T-helper 2 cell treated with Interferon-gamma antibody and Interleukin-4, amounts not matched to agents 100 ng/mL and 5 ng/mL, for 36 hours (primary cell): ENCODE data around the gene FGFR1OP2. TPM values are rescaled to one million over a fixed set of nuclear protein-coding genes. Genes with fewer than 3 reads are reported as not detected.
"Not testable (repeated sequence)": the region's sequence is repeated elsewhere in the genome, so short reads cannot be mapped to it uniquely, and the experiment has no call there.

Source experiments
- intact Hi-C: fragments of 100-400 bp; cut with micrococcal nuclease; formaldehyde crosslinking; loops from one replicate; pipeline ENCODE4 v1.15.1; 2023
- total RNA-seq: library from RNA; stranded (reverse); gene quantifications from 2 replicates; pipeline ENCODE4 v1.2.3, GENCODE V29; 2022

Gene FGFR1OP2
- total RNA-seq, 1 donor from 2014 or later = 71.8 TPM

DNA sequence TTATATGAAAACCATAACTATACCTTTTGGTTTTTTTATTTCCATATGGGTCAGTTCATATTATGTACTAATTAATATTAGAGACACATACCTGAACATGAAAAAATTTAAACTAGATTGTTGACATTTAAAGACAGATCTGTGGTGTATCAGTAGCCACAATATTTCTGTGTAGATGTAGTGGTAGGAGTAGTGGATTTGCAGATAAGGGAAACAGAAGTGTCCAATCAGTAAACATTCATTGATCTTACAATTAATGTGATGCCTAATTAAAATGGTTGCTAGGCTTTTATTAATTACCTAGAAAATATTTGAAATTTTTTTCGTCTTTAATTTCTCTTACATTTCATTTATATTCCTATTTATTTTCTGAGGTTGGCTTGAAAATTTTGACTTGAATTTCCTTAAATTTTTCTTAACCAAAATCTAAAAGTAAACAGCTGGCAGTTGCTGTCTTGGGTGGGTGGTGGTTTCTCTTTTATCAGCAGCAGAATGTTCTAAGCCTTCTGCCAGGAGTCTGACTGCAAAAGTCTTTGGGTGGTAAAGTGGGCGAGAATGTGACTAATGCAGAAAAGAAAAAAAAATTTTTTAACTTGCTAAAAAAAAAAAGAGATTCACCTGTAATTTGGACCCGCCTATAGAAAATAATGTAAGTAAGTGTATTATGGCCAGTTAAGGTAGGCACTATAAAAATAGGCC is 2.4 kb downstream of the FGFR1OP2 start:
- intact Hi-C loops = no loop called here

DNA sequence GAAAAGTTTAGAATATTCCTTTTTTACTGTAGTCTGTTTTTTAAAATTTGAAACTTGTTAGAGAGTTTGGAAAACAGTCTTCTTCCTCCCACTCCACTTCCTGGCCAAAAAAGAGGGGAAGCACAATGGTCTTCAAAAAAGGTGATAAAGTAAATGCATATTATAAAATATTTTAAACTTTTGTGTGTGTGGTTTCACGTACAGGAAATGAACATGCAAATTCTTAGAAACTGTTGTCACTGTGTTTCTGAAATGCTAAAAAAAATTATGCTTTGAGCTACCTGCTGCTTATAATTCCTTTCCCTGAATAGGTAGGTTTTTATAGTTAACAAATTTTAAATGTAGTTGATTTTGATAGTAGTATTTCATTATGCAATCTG is 2.9 kb downstream of the FGFR1OP2 start:
- intact Hi-C loops = no loop called here

DNA sequence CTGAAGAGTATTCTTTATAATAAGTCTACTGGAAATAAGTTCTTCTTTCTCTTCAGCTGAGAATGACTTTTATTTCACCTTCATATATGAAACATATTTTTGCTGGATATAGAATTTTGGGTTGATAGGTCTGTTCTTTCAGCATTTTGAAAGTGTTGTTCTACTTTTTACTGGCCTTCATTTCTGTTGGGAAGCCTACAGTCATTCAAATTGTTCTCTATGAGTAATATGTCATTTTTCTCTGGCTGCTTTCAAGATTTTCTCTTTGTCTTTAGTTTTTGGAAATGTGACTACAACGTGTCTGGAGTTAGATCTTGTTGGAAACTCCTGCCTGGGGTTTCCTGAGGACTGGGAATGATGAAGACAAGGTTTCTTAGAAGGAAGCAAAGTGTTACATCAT is 10.0 kb downstream of the FGFR1OP2 start:
- intact Hi-C loops = no loop called here

DNA sequence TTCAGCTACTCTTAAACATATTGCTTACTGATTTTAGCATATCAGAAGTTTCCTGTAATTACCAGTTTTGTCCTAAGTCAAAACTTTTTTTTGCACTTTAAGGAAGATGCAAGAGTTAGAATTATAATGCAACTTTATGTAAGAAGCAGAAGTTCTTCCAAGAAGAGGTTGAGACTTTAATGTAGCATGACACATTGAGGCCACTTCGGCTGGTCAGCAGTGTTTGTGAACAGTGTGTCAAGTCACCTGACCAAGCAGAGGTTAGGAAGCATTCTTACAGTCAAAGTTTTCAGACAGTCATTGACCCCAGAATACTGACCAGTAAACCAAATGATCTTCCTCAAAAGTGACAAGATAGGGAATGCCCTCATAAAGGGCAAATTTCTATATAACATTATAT is 15.2 kb downstream of the FGFR1OP2 start:
- intact Hi-C loops = loop anchor here (2.0 kb wide), 1 partner anchor 15 kb away; the partner anchor contains the start of gene FGFR1OP2

DNA sequence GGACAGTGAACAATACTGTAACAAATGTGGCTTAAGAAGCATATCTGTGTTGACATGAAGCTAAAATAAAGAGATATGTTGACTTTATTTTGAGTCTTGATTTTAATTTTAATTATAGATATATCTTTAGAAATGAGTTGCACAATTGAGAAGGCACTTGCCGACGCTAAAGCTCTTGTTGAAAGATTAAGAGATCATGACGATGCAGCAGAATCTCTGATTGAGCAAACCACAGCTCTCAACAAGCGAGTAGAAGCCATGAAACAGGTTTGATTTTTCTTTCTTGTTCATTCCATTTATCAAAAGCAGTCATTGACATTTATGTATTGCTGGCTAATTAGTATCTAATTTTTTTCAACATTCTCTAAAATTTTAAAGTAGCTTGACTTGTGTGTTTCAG is 15.8 kb downstream of the FGFR1OP2 start:
- intact Hi-C loops = no loop called here

- intact Hi-C loops = not testable (repeated sequence)
Observed at GRCh38 chr12:26961391-26961790, 23.1 kb downstream of the FGFR1OP2 start.

DNA sequence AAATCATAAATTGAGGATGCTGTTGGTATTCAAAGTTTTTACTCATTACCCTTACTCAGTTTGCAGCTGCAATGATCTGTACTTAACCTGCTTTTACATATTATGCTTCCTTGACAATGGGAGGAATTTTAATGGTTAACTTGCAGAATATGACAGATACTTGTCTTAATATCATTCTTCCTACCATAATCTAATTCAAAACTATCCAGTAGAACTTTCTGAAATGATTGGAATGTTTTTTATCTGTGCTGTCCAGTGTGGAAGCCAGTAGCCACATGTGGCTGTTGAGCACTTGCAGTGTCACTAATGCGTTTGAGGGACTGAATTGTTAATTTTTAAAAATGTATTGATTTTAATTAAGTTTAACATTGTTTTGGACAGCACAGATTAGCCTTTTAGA is 23.5 kb downstream of the FGFR1OP2 start:
- intact Hi-C loops = no loop called here

DNA sequence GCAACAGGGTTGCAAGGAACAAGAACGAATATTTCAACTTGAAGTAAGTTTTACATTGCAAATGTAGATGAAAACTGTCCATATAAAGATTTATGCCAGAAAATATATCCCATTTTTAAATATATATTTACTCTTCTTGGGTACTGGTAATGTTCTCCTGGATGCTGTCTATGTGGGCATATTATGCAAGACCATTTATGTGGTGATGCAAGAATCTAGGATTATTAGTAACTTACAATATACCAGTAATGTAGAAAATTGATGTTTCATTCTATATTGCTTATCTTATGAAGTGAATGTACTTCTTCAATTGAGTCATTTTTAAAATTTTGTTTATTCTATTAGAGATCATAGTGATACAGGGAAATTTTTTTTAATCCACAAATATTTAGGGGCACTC is 25.1 kb downstream of the FGFR1OP2 start:
- intact Hi-C loops = no loop called here

DNA sequence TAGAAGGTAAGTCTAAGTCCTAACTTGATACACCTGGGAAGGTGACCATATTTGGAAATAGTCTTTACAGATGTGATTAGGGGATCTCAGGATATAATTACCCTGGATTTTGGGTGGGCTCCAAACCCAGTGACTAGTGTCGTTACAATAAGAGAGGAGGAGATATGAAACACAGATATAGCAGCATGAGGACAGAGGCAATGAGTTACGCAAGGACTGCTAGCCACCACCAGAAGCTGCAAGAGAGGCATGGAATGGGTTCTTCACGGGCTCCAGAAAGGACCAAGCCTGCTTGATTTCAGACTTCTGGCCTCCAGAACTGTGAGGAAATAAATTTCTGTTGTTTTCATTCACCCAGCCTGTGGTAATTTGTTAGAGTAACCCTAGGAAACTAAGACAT is 28.6 kb downstream of the FGFR1OP2 start:
- intact Hi-C loops = no loop called here

- intact Hi-C loops = no loop called here
Observed at GRCh38 chr12:26970136-26970535, 31.9 kb downstream of the FGFR1OP2 start.

DNA sequence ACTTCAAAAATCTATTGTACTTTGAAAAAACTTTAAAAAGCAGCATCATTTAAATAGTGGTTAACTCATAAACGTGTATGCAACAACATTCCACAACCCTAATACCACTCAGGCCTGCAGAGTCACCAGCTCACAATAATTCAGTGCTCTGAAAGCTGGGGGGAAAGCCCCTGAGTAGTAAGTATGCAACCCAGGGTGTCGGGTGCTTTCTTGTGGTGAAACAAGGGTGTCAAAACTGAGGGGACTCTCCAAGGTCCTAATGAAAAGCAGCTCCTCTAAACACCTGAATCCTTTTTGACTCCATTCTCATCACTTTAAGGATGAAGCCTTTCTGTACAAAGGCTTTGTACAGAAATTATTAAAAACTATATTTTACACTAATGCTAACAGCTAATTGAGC is 33.7 kb downstream of the FGFR1OP2 start:
- intact Hi-C loops = no loop called here

DNA sequence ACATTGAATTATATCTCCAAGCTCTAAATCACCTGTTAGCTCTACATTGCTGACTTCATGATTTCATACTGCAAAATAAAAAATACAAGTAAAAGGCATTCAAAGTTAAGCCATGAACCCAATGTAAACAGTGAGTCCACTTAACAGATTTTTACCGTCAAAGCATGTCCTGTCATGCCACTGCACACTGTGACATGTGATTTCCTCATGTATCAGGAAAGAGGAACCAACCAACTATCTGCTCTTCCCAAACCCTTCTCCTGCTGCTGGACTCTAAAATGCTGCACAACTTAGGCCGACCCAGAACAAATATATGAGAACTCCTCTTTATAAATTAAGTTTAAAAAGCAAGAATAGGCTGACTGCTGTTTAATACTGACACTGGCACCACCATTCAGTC is 38.4 kb downstream of the FGFR1OP2 start:
- intact Hi-C loops = no loop called here

GRCh38 chr12:26978801-26979200 is 40.5 kb downstream of the FGFR1OP2 start:
- intact Hi-C loops = no loop called here

DNA sequence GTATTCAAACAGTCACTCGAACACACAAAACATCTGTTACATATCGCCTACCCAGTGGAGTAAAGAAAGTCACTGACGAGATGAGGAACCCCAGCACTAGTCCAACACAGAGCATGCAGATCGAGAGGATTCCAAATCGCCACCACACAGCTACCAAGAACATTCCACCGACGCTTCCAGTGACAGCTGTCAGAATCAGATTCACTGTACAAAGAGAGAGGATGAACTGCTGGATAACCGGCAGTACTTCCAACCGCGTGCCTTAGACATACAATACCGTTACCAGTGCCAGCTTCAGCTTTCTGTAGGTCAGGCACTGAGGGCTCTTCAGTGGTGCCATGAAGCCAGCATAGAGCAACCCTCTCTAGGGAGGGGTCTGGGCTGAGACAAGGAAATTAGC is 41.5 kb downstream of the FGFR1OP2 start:
- intact Hi-C loops = no loop called here

DNA sequence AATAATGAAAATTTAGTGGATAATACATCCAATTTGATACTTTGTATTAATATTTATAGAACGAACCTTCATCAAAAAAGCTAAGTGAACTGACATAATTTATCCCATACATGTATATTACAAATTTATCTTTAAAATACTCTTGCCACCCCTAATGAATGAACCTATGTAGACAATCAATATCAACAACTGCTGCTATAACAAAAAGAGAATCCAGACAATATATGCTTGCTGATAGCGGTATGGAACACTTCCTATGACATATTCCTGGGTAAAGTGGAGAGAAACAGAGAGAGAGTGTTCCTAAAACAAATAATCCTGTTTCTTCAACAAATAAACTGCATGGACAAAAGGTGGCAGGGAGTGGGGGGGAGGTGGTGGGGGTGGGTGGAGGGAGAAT is 44.6 kb downstream of the FGFR1OP2 start:
- intact Hi-C loops = no loop called here

- intact Hi-C loops = no loop called here
Observed at GRCh38 chr12:26987634-26988424, 49.6 kb downstream of the FGFR1OP2 start.

DNA sequence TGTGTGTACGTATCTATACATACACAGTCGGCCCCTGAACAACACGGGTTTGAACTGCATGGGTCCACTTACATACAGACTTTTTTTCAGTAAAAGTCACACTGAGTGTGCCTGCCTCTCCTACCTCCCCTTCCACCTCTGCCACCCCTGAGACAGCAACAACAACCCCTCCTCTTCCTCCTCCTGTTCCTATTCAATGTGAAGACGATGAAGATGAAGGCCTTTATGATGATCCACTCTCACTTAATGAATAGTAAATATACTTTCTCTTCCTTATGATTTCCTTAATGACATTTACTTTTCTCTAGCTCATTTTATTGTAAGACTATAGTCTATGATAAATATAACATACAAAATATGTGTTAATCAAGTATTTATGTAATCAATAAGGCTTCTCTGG is 50.4 kb downstream of the FGFR1OP2 start:
- intact Hi-C loops = no loop called here

GRCh38 chr12:26989873-26990272 is 51.6 kb downstream of the FGFR1OP2 start:
- intact Hi-C loops = no loop called here

DNA sequence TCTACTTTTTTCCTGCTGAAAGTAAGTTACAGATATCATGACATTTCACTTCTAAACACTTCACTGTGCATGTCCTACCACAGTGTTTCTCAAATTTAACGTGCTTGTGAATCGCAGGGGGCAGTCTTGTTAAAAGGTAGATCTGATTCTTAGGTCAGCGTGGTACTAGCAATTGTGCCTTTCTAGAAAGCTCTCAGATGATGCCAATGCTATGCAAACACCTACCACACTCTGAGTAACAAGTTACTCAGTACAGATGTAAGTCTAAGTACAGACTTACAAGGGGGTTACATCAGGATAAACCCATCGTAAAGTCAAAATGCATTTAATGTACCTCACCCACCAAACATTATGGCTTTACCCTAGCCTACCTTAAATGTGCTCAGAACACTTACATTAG is 53.6 kb downstream of the FGFR1OP2 start:
- intact Hi-C loops = no loop called here

DNA sequence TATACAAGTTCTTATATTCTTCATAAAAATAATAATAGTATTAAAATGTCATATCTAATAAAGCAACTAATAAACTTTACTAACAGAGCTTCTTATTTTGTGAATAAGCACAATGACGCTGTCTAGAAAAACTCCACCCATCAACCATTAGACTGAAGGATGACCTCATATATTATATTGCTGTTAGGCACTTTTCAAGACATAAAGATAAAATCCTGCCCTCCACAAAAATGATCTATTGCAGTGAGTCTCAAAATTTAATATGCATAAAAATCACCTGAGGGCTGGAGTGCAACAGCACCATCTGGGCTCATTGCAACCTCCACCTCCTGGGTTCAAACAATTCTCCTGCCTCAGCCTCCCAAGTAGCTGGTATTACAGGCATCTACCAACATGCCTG is 55.8 kb downstream of the FGFR1OP2 start:
- intact Hi-C loops = no loop called here

GRCh38 chr12:26995706-26996105 is 57.4 kb downstream of the FGFR1OP2 start:
- intact Hi-C loops = no loop called here

- intact Hi-C loops = no loop called here
Observed at GRCh38 chr12:26997003-26997402, 58.7 kb downstream of the FGFR1OP2 start.

GRCh38 chr12:27000961-27001360 is 62.7 kb downstream of the FGFR1OP2 start:
- intact Hi-C loops = no loop called here
